ENCODE measurements around the gene FIBIN.
"Not testable (repeated sequence)": the region's sequence is repeated elsewhere in the genome, so short reads cannot be mapped to it uniquely, and the experiment has no call there.

FIBIN gene

GRCh38 chr11:26983645-26984044, 10.3 kb upstream of the FIBIN start:
- no peak for DNase-seq

DNA sequence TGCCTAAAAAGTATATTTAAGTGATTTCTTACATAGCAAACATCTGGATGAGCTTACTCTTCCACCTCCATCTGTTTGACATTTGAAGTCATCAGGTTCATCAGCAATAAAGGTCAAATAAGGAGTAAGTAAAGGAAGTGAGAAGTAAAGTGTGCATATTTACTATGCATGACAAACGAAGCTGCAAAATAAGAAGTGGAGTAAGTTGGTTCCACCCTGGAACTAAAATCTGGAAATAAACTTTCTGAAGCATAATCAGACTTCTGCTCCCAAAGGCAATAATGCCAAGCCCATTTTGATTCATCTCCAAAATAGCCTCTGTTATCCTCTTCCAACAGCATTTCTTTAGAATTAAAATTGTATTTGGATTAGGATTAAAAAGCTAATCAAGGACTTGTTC, 8.4 kb upstream of the FIBIN start:
- no peak for DNase-seq

DNA sequence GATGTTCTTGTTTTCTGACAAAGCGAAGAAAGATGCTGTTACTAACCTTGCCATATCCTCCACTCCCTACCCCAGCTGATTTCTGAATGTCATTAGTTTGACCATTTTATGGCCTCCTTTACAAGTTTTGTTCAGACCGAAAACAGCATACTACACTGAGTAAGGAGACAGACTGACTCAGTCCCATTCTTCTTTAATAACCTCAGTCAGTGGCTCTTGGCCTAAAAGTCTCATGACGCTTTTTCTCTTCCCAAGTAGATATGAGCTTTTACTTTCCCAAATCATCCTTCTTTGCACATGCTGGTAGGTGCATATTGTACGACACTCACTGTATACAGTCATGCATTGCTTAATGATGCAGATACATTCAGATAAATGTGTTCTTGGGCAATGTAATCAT, 8.0 kb upstream of the FIBIN start:
- no peak for DNase-seq

DNA sequence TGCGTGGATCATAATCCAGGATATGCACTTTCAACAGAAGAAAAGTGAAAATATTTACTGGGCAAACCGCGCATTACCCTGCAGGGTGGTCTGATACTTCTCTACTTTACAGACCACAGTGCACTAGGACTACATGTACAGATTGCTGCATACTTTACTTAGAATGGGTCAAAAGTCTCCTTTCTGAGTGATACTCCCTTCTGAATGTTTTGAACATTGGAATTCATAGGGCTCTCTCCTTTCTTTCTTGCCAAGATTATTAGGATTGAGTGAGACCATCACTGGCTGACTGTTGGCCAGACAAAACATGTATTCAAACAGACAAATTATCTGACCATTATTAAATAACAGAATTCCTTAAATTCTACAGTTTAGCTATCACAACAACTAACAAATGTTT, 6.6 kb upstream of the FIBIN start:
- DNase-seq, result no peak

- no peak for DNase-seq
These were observed 6.2 kb upstream of the FIBIN start for GRCh38 chr11:26987731-26988130.

DNA sequence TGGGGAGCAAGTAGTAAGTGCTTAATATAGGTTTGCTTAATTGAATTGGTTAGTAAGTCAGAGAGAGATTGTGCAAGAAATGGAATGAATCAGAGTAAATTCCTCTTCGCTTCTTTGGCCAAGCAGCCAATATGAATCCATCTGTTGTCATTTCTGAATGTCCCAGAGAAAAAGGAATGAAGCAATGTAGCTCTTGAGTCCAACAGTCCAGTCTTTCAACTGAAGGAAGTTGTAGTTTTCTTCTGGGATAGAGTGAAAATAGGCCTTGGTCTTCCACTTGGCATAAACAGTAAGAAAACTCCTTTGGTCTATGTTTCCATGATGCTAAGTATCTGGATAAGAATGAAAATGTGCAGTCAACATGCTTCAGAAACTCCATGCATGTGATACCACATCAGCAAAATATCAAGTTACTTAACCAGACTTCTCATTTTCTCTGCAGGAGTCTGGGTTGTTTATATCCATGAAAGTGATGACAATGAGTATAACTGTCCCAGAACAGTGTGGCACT, 1.8 kb upstream of the FIBIN start:
- no peak for DNase-seq

DNA sequence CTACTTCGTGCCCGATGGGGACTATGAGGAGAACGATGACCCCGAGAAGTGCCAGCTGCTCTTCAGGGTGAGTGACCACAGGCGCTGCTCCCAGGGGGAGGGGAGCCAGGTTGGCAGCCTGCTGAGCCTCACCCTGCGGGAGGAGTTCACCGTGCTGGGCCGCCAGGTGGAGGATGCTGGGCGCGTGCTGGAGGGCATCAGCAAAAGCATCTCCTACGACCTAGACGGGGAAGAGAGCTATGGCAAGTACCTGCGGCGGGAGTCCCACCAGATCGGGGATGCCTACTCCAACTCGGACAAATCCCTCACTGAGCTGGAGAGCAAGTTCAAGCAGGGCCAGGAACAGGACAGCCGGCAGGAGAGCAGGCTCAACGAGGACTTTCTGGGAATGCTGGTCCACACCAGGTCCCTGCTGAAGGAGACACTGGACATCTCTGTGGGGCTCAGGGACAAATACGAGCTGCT, 751 bp downstream of the FIBIN start:
- DNase-seq, result no peak

DNA sequence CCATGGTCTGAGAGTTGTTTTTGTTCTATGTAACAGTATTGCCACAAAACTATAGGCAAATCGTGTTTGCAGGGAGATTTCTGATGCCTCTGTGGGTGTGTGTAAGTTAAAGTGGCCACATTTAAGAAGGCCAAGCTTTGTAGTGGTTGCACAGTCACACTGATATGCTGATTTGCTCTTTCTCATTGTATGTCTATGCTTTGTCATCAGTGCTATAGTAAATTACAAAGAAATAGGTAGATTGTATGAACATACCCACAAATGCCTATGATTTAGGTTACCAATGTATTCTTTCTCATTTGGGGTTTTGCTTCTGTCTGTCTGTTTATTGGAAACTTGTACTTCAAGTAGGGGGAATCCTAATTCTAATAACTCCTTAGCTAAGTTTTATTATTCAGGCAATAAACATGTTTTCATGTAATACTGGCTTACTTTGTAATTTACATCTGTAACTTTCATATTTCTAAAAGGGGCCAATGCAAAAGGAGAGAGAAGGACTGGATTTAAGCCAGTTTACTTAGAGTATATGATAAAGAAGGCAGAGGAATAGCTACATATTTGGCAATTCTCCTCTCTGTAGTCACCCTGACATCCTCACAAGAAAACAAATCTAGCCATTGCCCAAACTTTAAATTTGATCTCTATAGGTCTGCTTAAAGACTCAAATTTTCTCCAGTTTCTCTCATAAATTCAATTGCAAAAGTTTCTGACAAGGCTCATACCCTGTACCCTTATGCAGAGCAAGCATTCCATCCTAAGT, 2.0 kb downstream of the FIBIN start:
- no peak for DNase-seq

DNA sequence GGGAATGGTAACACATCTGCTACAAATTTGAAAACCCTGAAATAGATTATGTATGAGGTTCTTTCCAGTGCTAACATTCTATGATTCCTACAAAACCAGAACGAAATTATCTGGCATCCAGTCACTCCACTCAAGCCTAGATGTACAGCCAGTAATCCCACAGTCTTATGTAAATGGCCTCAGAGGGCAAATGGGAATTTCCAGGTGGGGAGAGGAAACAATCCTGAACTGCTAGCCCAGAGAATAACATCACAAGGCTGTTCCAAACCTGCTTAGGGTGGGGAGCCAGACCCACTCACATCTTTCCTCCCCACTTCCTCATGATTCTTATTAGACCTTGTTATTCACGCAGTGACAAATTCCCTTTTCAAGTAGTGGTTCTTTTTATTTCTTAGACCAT, 3.5 kb downstream of the FIBIN start:
- no peak for DNase-seq

DNA sequence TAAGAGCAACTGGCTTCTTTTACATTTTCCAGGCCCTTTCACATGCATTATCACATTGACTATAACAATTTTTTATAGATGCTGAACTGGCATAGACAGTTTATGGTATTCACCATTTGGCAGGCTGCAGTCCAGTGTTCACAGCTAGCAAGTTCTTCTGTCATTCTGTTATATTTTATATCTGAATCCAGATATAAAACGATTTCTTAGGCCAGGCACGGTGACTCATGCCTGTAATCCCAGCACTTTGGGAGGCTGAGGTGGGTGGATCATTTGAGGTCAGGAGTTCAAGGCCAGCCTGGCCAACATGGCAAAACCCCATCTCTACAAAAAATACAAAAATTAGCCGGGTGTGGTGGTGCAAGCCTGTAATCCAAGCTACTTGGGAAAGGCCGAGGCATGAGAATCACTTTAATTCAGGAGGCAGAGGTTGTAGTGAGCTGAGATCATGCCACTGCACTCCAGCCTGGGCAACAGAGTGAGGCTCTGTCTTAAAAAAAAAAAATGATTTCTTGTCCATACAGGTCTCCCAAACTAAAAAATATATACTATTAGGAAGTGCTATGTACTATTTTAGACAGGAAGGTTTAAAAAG, 7.3 kb downstream of the FIBIN start:
- not testable (repeated sequence) for DNase-seq

- DNase-seq, result no peak
These were observed 8.5 kb downstream of the FIBIN start for GRCh38 chr11:27002431-27002830.

DNA sequence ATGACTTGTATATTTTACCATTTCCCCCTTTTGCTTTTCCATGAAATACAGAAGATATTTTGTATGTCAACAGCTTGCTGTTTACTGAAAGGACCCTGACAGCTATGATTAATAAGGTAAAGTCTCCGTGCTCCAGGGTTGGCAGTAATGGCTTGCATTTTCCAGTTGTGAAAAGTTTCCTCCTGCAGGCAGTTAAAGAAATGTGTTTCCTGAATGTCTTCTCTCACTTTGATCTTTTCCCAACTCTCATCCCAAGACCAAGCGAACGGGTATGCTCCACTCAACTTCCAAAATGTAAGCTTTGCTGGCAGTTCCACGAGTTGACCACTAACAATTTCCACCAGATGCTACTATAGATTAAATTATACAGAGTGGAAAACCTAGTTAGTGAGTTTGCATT, 8.9 kb downstream of the FIBIN start:
- no peak for DNase-seq

GRCh38 chr11:27004103-27004502, 10.2 kb downstream of the FIBIN start:
- no peak for DNase-seq

DNA sequence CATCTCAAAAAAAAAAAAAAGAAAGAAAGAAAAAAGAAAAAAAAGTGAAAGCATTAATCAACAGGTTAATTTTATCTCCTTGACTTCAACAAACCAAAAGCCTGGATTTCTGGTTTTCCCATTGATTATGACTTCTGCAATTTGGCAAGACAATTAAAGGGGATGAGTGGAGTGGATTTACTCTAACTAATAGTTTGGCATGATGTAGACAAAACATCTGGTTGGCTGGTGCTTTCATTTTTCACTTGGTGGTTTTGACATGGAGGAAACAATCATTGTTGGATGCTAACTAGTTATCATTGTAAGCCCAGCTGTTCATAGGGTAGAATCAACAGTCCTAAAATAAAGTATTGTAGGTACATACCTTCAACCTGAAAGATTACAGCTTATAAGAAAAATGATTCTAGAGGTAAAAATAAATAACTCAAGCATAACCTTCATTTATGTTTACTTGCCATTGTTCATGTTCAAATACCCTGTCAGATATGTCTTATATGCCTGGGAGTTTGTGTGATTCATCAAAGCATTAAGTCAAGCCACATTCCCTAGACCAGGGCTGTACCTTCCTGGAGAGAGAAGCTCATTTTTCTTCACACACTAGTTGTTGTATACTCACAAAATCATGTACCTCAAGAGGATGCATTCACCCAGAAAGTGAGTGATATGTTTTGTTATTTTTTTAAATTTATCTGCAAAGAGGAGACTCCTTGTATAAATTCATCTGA, 15.1 kb downstream of the FIBIN start:
- DNase-seq, result no peak

DNA sequence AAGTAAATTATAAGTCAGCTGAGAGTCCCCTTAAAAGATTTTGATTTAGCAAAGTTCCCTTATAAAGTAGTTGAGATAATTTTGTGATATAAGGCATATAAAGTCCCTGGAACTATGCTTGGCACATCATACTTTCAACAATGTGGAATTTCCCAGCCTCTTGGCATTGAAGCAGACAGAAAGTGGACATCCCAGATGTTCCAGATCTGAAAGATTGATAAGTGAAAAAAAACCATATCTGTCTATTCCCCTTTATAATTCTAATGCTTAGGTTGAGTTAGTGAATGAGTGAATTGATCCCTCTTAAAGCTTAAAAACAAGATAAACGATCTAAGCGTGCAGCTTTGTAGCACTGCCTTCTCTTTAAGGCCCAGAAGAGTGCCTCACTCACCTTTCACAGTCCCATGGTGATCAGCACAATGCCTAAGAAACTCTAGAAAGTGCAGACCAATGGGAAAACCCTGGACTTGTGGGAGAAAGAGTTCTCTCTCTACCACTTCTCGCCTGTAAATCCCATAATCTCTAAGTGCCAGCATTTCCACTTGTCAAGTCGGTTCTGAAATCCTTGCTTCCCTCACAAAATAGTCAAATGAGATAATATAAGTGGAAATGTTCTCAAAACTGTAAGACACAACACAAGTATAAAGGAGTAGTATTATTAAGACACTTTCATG, 17.8 kb downstream of the FIBIN start:
- DNase-seq, result no peak

GRCh38 chr11:27012234-27012921, 18.5 kb downstream of the FIBIN start:
- no peak for DNase-seq

DNA sequence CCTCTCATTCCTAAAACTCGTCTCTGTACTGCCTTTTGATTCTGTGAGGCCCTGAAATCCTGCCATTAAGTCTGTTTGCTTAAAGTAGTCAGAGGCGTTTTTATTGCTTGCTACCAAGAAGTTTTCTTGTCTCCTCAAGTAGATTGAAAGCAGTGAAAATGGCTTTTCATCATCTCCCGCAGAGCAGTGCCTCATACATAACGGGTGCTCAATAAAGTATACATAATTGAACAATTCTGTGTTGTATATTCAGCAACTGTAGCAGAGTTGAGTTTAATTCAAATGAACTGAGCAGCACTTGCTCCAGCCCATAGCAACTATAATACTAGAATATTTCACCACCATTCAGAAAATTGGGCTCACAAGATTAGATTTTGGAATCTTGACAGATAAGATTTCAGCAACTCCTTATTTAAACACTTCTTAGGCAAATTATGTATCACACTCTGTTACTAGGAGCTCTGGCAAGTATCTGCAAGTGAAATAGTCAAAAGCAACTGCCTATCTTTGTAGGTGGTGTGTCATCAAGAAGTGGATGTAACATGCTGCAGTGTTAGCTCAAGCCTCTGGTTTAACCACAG, 20.0 kb downstream of the FIBIN start:
- no peak for DNase-seq

GRCh38 chr11:27018902-27019529, 25.1 kb downstream of the FIBIN start:
- DNase-seq, result no peak

- no peak for DNase-seq
These were observed 26.8 kb downstream of the FIBIN start for GRCh38 chr11:27020751-27021150.

- DNase-seq, result no peak
These were observed 28.8 kb downstream of the FIBIN start for GRCh38 chr11:27022659-27023251.

DNA sequence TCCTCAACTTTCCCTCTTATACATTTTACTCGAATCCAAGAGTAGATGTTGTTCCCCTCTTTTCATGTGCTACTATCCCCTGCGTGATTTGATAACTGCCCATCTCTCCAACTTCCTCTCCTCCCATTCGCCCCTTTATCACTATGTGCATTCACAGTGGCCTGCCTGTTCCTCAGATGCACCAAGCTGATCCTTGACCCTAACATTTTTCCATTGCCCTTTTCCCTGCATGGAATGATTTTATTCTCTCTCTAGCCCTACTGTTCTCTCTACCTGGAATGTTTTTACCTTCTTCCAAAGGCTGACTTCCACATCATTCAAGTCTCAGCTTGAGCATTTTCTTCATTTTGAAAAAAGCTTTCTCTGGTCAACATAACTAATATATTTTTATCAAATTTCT, 31.0 kb downstream of the FIBIN start:
- DNase-seq, result no peak
